Jurkat, Clone E6-1 (cell line): ENCODE measurements around the gene FNIP1.
"Not testable (repeated sequence)": the region's sequence is repeated elsewhere in the genome, so short reads cannot be mapped to it uniquely, and the experiment has no call there.

Experiments
- DNase-seq: peaks from one replicate; pipeline ENCODE4 v3.0.0-alpha.2; 2011; ENCODE audit warnings: low read depth, low spot score
- H3K4me3 ChIP-seq: 2 replicates; pipeline ENCODE4 v1.5.1; 2011; ENCODE audit warnings: mild to moderate bottlenecking, low read length, control low read depth, moderate library complexity

Gene FNIP1

GRCh38 chr5:131790550-131790949 is 6.3 kb downstream of the FNIP1 start:
- DNase-seq: no peak
- H3K4me3 ChIP-seq: no peak overlapping the region

DNA sequence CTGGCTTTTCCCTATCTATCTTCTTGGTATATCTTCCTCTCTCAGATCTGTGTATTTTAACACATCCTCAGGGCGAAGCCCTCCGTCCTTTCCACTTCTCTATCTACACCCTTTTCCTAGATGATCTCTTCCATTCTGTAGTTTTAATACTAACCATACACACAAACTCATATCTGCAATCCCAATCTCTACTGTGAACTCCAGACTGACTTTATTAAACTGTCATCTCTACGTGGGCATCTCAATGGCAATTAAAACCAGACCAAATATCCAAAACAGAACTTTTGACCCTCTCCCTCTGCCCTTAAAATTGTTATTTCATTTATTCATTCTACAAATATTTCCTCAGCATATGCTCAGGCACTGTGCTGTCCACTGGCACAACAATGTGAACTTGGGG is 7.1 kb downstream of the FNIP1 start:
- H3K4me3 ChIP-seq: no peak overlapping the region
- DNase-seq: no peak

DNA sequence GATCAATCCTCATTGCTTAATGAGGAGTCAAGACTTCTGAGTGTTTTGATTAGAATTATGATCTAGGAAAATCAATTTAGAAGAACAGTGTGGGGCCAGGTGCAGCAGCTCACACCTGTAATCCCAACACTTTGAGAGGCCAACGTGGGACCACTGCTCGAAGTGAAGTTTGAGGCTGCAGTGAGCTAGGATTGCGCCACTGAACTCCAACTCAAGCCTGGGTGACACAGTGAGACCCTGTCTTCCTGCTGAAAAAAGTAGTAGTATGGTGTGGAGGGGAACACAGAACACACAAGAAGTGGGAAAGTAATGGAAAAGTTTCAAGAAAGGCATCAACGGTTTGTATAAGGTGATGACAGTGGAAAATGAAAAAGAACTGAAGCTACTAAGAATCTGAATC is 9.1 kb downstream of the FNIP1 start:
- H3K4me3 ChIP-seq: no peak overlapping the region

GRCh38 chr5:131786900-131787692 is 9.7 kb downstream of the FNIP1 start:
- H3K4me3 ChIP-seq: no peak overlapping the region
- DNase-seq: no peak

More for the DNA sequence above, 9.1 kb downstream of the FNIP1 start:
- no peak for DNase-seq

GRCh38 chr5:131786036-131786435 is 10.8 kb downstream of the FNIP1 start:
- DNase-seq: no peak

GRCh38 chr5:131783874-131784273 is 12.9 kb downstream of the FNIP1 start:
- H3K4me3 ChIP-seq: no peak overlapping the region
- DNase-seq: no peak

More at GRCh38 chr5:131786036-131786435, 10.8 kb downstream of the FNIP1 start:
- H3K4me3 ChIP-seq: no peak overlapping the region

DNA sequence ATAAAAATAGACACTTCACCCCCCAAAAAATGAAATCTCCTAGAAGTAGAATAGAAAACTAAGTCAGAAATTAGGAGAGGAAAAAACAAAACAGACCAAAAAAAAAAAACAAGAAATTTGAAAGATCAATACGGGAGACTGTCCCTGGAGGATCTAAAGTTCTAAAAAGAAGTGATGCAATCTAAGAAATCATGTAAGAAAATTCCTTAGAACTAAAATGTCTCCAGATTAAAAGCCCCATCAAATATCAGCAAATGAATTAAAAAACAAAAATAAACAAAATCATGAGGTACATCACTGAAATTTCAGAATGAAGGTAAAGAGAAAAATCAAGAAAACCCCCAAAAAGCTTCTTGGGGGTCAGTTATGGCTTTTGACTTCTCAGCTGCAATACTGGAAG is 13.5 kb downstream of the FNIP1 start:
- no peak for DNase-seq
- H3K4me3 ChIP-seq: no peak overlapping the region

- no peak overlapping the region for H3K4me3 ChIP-seq
- no peak for DNase-seq
These were observed 14.1 kb downstream of the FNIP1 start for GRCh38 chr5:131782717-131783116.

GRCh38 chr5:131778141-131778540 is 18.7 kb downstream of the FNIP1 start:
- H3K4me3 ChIP-seq, DNase-seq: not testable (repeated sequence)

DNA sequence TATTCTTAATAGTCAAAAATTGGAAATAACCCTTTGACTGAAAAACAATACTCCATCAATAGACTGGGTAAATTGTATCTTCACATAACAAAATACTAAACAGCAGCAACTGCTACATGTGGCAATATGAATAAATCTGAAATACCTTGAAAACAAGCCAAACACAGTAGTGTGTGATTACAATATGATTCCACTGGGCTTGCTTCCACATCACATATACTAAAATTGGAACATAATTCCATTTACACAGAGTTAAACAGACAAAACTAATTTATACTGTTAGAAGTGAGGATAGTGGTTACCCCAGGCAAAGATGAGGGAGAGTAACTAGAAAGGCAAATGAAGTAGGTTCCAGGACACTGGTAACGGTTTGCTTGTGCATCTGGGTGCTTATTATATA is 20.4 kb downstream of the FNIP1 start:
- no peak for DNase-seq
- H3K4me3 ChIP-seq: no peak overlapping the region

DNA sequence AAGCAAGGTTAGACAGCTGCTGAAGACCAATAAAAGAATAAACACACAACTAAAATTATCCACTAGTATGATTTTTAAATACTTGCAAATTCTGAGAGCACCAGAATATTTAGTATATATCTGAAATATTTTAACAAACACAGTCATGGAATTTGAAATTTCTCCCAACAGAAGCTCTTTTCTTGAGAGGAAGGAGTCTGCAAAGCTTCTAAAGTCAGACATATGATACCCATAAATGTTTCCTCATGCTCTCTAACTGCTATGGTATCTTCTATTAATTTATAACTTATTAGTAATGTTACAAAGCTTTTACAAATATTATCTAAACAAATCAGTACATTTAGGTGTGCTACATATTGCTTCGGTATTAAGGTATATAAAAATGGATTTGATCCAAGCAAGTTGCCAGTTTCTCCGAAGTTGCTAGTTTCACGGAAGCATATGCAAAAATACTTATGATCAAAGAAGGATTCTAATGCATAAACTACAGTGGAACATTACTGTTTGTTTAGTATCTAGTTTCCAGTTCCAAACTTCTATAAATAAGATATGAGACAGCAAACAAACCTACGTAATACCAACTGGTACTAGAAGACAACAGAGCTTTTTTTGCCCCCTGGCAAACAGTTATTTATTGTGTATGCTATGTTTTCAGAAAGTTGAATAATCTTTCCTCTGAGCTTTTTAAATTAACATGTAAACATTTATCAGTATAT is 22.0 kb downstream of the FNIP1 start:
- no peak for DNase-seq
- no peak overlapping the region for H3K4me3 ChIP-seq

- no peak overlapping the region for H3K4me3 ChIP-seq
- DNase-seq: no peak
These were observed 23.0 kb downstream of the FNIP1 start for GRCh38 chr5:131773805-131774204.

- H3K4me3 ChIP-seq: no peak overlapping the region
- no peak for DNase-seq
These were observed 25.1 kb downstream of the FNIP1 start for GRCh38 chr5:131771692-131772091.

GRCh38 chr5:131769961-131770360 is 26.9 kb downstream of the FNIP1 start:
- DNase-seq: no peak
- no peak overlapping the region for H3K4me3 ChIP-seq

- no peak for DNase-seq
- H3K4me3 ChIP-seq: no peak overlapping the region
These were observed 27.5 kb downstream of the FNIP1 start for GRCh38 chr5:131769336-131769735.

DNA sequence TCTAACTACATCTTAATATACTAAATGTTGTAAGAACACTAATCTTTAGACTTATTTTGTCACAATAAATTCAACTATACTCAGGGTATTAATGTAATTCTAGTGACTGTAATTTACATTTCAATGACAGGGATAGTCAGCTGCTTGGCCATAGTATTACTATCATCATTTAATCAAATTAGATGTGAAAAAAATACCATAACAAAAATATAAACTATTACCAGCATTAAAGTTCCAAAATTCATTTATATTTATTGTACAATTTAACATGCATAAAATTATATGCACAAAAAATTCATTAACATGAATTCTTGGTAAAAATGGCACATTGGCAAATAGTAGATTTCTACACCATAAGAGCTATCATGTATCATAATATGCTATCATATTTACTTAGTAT is 28.9 kb downstream of the FNIP1 start:
- H3K4me3 ChIP-seq: no peak overlapping the region
- DNase-seq: no peak

DNA sequence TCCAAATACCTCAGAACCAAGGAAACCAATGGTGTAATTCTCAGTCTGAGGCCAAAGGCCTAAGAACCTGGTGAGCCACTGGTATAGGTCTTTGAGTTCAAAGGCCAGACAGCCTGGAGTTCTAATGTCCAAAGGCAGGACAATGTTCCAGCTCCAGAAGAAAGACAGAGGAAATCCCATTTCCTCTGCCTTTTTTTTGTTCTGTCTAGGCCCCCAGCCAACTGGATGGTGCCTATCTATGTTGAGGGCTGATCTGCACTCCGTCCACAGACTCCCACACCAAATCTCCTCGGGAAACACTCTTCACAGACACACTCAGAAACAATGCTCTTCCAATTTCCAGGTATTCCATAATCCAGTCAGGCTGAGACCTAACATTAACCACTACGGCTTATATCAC is 30.1 kb downstream of the FNIP1 start:
- DNase-seq: no peak
- no peak overlapping the region for H3K4me3 ChIP-seq

- H3K4me3 ChIP-seq: no peak overlapping the region
- no peak for DNase-seq
These were observed 31.6 kb downstream of the FNIP1 start for GRCh38 chr5:131765261-131765660.

DNA sequence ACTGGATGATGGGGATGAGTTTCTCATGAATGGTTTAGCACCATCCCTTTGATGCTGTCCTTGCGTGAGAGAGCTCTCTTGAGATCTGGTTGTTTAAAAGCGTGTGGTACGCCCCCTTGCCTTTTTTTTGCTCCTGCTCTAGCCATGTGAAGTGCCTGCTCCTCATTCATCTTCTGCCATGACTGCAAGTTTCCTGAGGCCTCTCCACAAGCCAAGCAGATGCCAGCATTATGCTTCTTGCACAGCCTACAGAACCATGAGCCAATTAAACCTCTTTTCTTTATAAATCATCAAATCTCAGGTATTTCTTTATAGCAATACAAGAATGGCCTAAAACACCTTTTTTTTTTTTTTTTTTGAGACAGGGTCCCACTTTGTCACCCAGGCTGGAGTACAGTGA is 32.8 kb downstream of the FNIP1 start:
- no peak overlapping the region for H3K4me3 ChIP-seq
- DNase-seq: no peak

GRCh38 chr5:131760793-131761192 is 36.0 kb downstream of the FNIP1 start:
- DNase-seq: no peak
- H3K4me3 ChIP-seq: no peak overlapping the region

GRCh38 chr5:131759704-131760103 is 37.1 kb downstream of the FNIP1 start:
- no peak for DNase-seq
- no peak overlapping the region for H3K4me3 ChIP-seq
